Measurements from ENCODE around the gene SCAMP1. TPM values are rescaled to one million over a fixed set of nuclear protein-coding genes. Genes with fewer than 3 reads are reported as not detected.

The SCAMP1 gene
- total and polyA plus RNA-seq, 2 of the 13 experiments (the other 11 are each of a cell fraction or from before 2014, with no cell fraction given) = 18.2 to 33.7 TPM

- TF ChIP-seq ZNF292 (CRISPR knock-in tag; IDR thresholded peaks at IDR 0.05; ENCODE audit: borderline replicate concordance, low read depth) (peak; percentile 91; the same call in 1 of the 2 replicates), MLX (CRISPR knock-in tag; IDR thresholded peaks at IDR 0.05) (peak; percentile 45)
Measured at GRCh38 chr5:78518365-78519197, 158.2 kb downstream of the SCAMP1 start (continued).

- Histone ChIP-seq H3K4me1 (ENCODE audit: insufficient read depth, low read length) (peaks cover 59% of the 10 kb centered on the region), H3K4me2 (ENCODE audit: low read depth, low read length) (peak overlapping the region; percentile 72), H3K36me3 (replicated peaks in 1 of 2; ENCODE audit: control insufficient read depth in 1 of 2, insufficient read depth in 2 of 2, low read length in 2 of 2) (peaks cover 0 to 4% of the 10 kb centered on the region in 2 experiments; a peak in 1 of 5 replicates), H3K9ac (ENCODE audit: insufficient read depth, low read depth, low read length) (peak overlapping the region; percentile 70), H3K9me3 (ENCODE audit: low read length) (no peaks in the 10 kb centered on the region), H3K27ac (ENCODE audit: extremely low read length, insufficient read depth, low read length) (peak overlapping the region; percentile 89), H3K79me2 (ENCODE audit: insufficient read depth, low read length) (no peaks in the 10 kb centered on the region), H3K4me3 (replicated peaks in 1 of 3; ENCODE audit: insufficient read depth in 1 of 3, low read depth in 2 of 3, low read length in 3 of 3) (peak overlapping the region in 1 of 3 experiments; percentile 41; a peak in 2 of 6 replicates), H2AFZ (ENCODE audit: low read length) (no peak overlapping the region), H3K27me3 (ENCODE audit: control insufficient read depth in 1 of 2, insufficient read depth in 2 of 2, low read length in 2 of 2) (no peaks in the 10 kb centered on the region), H4K20me1 (ENCODE audit: insufficient read depth, low read length) (no peaks in the 10 kb centered on the region)
- in situ Hi-C loops (cut with HindIII; ENCODE audit: extremely low pct_ligation_motif_present, low pct_unique_long_range_greater_than_20kb) = no loop called here
- ATAC-seq = peak; percentile 24
- peak; percentile 44 for FAIRE-seq
- BruUV-seq (replicated peaks) = no TSS peak
- 75% methylated on average over 7 of the region's 9 CpGs for WGBS (ENCODE audit: low lambda C conversion rate)
- intact Hi-C loops (cut with micrococcal nuclease; ENCODE audit: unreplicated experiment) = loop anchor here (5.0 kb wide), 1 partner anchor 37 kb away; no protein-coding TSS in a partner anchor
- POLR2A ChIA-PET = interaction anchor here (0.7 to 3.9 kb wide), 8 partner anchors 8 to 82 kb away, joined by 3 to 48 read pairs (median 4); no protein-coding TSS in a partner anchor
- DNase-seq (ENCODE audit: low spot score) = no peak
- CTCF ChIA-PET (ENCODE audit: low intra/inter-chr PET ratio, low total read pairs) = no interaction called here
- TF ChIP-seq CCDC6 (CRISPR knock-in tag; IDR thresholded peaks at IDR 0.05) (no peak), SAP130 (CRISPR knock-in tag; IDR thresholded peaks at IDR 0.05; ENCODE audit: low read depth) (peak; percentile 24; the same call in 1 of the 2 replicates), TEAD3 (CRISPR knock-in tag; optimal IDR thresholded peaks at IDR 0.05; ENCODE audit: borderline replicate concordance) (peak; percentile 20), ZNF331 (CRISPR knock-in tag; IDR thresholded peaks at IDR 0.05) (no peak), SALL1 (CRISPR knock-in tag; IDR thresholded peaks at IDR 0.05) (peak; percentile 11; the same call in 1 of the 2 replicates), ZNF337 (CRISPR knock-in tag; IDR thresholded peaks at IDR 0.05; ENCODE audit: borderline replicate concordance, low read depth) (no peak), ZNF780A (CRISPR knock-in tag; IDR thresholded peaks at IDR 0.05) (no peak), ZNF451 (CRISPR knock-in tag; IDR thresholded peaks at IDR 0.05) (no peak)
- TF ChIP-seq, protein P1, sequence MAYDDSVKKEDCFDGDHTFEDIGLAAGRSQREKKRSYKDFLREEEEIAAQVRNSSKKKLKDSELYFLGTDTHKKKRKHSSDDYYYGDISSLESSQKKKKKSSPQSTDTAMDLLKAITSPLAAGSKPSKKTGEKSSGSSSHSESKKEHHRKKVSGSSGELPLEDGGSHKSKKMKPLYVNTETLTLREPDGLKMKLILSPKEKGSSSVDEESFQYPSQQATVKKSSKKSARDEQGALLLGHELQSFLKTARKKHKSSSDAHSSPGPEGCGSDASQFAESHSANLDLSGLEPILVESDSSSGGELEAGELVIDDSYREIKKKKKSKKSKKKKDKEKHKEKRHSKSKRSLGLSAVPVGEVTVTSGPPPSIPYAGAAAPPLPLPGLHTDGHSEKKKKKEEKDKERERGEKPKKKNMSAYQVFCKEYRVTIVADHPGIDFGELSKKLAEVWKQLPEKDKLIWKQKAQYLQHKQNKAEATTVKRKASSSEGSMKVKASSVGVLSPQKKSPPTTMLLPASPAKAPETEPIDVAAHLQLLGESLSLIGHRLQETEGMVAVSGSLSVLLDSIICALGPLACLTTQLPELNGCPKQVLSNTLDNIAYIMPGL (CRISPR knock-in tag; IDR thresholded peaks at IDR 0.05; ENCODE audit: borderline replicate concordance in 1 of 2, low read depth in 1 of 2) = peak in 1 of 2 experiments; percentile 9; a peak in 1 of 4 replicates
- TF ChIP-seq, protein P2, sequence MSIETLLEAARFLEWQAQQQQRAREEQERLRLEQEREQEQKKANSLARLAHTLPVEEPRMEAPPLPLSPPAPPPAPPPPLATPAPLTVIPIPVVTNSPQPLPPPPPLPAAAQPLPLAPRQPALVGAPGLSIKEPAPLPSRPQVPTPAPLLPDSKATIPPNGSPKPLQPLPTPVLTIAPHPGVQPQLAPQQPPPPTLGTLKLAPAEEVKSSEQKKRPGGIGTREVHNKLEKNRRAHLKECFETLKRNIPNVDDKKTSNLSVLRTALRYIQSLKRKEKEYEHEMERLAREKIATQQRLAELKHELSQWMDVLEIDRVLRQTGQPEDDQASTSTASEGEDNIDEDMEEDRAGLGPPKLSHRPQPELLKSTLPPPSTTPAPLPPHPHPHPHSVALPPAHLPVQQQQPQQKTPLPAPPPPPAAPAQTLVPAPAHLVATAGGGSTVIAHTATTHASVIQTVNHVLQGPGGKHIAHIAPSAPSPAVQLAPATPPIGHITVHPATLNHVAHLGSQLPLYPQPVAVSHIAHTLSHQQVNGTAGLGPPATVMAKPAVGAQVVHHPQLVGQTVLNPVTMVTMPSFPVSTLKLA (IDR thresholded peaks at IDR 0.05) = 0 out of 2 replicates have a peak, but pooled peaks have one; percentile 40
- TF ChIP-seq, protein P3, sequence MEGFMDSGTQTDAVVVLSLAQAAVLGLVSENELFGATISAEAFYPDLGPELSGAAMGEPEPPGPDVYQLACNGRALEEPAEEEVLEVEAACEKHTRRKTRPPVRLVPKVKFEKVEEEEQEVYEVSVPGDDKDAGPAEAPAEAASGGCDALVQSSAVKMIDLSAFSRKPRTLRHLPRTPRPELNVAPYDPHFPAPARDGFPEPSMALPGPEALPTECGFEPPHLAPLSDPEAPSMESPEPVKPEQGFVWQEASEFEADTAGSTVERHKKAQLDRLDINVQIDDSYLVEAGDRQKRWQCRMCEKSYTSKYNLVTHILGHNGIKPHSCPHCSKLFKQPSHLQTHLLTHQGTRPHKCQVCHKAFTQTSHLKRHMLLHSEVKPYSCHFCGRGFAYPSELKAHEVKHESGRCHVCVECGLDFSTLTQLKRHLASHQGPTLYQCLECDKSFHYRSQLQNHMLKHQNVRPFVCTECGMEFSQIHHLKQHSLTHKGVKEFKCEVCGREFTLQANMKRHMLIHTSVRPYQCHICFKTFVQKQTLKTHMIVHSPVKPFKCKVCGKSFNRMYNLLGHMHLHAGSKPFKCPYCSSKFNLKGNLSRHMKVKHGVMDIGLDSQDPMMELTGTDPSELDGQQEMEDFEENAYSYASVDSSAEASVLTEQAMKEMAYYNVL (CRISPR knock-in tag; IDR thresholded peaks at IDR 0.05; ENCODE audit: borderline replicate concordance) = no peak
Measured at GRCh38 chr5:78519198-78519941, 159.0 kb downstream of the SCAMP1 start.

Data from HepG2 (cell line).